Caco-2 (cell line): ENCODE measurements around the gene OR51G1. TPM values are rescaled to one million over a fixed set of nuclear protein-coding genes. Genes with fewer than 3 reads are reported as not detected.

Source experiments
- BruUV-seq: library from RNA; stranded (reverse); fragments of 400-500 nt; replicated peaks from 2 replicates; lab custom pipeline; 2021; lab: Mats Ljungman, UMichigan
- CTCF ChIA-PET: fragments of 300-600 bp; sonication (Branson Sonifier 250); formaldehyde crosslinking; loops from one replicate; lab custom pipeline; 2022; ENCODE audit warnings: antibody characterized with exemption; lab: Charles Lee
- POLR2A ChIA-PET: fragments of 300-600 bp; sonication (Branson Sonifier 250); formaldehyde crosslinking; loops from one replicate; lab custom pipeline; 2022; ENCODE audit warnings: antibody characterized with exemption; lab: Charles Lee
- DNase-seq, 2 experiments: peaks; one replicate each; pipeline versions ENCODE4 v3.0.0 to v3.0.0-alpha.2; 2020 to 2022
- H3K27me3 ChIP-seq: replicated peaks from 2 replicates; pipeline ENCODE4 v1.6.0; 2011; ENCODE audit warnings: low read length; ENCODE audit not compliant: control insufficient read depth, insufficient read depth
- H3K36me3 ChIP-seq: 2 replicates; pipeline ENCODE4 v1.5.1; 2011; ENCODE audit warnings: low read length; ENCODE audit not compliant: control insufficient read depth, insufficient read depth
- H3K4me1 ChIP-seq: fragments of 250-450 bp; sonication (Bioruptor Pico); 2 replicates; pipeline ENCODE4 v1.5.1; 2020; ENCODE audit warnings: mild to moderate bottlenecking
- H3K4me3 ChIP-seq: 2 replicates; pipeline ENCODE4 v1.5.1; 2011; ENCODE audit warnings: low read depth, mild to moderate bottlenecking, control low read depth, low read length
- H3K9me3 ChIP-seq: fragments of 250-450 bp; sonication (Bioruptor Pico); 2 replicates; pipeline ENCODE4 v1.5.1; 2020; ENCODE audit warnings: mild to moderate bottlenecking, moderate library complexity
- H3K27ac Mint-ChIP-seq: one replicate; pipeline ENCODE4 v1.8.0; 2022; ENCODE audit warnings: mixed read lengths; ENCODE audit not compliant: unreplicated experiment
- H3K27me3 Mint-ChIP-seq: one replicate; pipeline ENCODE4 v1.8.0; 2022; ENCODE audit warnings: mixed read lengths; ENCODE audit not compliant: insufficient read depth, unreplicated experiment
- H3K36me3 Mint-ChIP-seq: one replicate; pipeline ENCODE4 v1.8.0; 2022; ENCODE audit warnings: mild to moderate bottlenecking, mixed read lengths; ENCODE audit not compliant: insufficient read depth, unreplicated experiment
- H3K4me1 Mint-ChIP-seq: one replicate; pipeline ENCODE4 v1.8.0; 2022; ENCODE audit warnings: low read depth, mixed read lengths; ENCODE audit not compliant: unreplicated experiment
- H3K4me3 Mint-ChIP-seq: one replicate; pipeline ENCODE4 v1.8.0; 2022; ENCODE audit warnings: mild to moderate bottlenecking, moderate library complexity, mixed read lengths; ENCODE audit not compliant: unreplicated experiment
- H3K9me3 Mint-ChIP-seq: one replicate; pipeline ENCODE4 v1.8.0; 2022; ENCODE audit warnings: mixed read lengths; ENCODE audit not compliant: unreplicated experiment
- intact Hi-C: fragments of 100-400 bp; cut with micrococcal nuclease; formaldehyde crosslinking; loops from one replicate; pipeline ENCODE4 v1.10.0; 2022; ENCODE audit not compliant: unreplicated experiment
- total RNA-seq: library from RNA; stranded (reverse); gene quantifications from 2 replicates; pipeline ENCODE4 v1.2.3, GENCODE V29; 2022
- TF ChIP-seq, protein P1 (sequence below), 2 experiments: fragments of 200-600 bp in 1 of 2; IDR thresholded peaks; 1 replicate in 1 of 2; 2 replicates in 1 of 2; pipeline versions ENCODE4 v1.5.1 to v1.8.0; 2011 to 2022; ENCODE audit warnings: antibody characterized with exemption in 1 of 2, control low read depth in 1 of 2, inconsistent platforms in 1 of 2, low read depth in 1 of 2, low read length in 1 of 2, mild to moderate bottlenecking in 1 of 2, moderate library complexity in 1 of 2; ENCODE audit not compliant: insufficient read depth in 1 of 2, severe bottlenecking in 1 of 2, unreplicated experiment in 1 of 2

Gene OR51G1
- total RNA-seq, 1 experiment from 2014 or later: not detected

DNA sequence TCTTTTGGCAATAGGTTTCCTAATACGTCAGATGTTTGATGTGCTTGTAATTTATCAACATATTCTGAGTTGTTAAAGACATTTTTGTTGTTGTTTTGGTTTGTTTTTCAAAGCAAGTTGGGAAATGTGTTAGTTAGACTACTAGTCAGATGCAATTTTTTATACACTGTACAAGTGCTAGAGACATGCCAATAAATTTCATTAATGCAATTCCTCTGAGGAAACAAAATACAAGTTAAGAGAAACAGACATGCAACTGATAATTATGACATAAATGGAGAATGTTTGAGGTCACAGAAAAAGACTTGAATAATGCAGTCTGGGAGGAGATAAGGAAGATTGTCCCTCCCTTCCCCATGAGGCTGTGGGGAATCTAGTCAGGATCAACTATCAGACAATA lies 36.5 kb downstream of the OR51G1 start:
- Mint-ChIP-seq H3K27ac (no peak overlapping the region), H3K4me1 (no peaks in the 10 kb centered on the region), H3K27me3 (no peaks in the 10 kb centered on the region), H3K4me3 (no peak overlapping the region), H3K9me3 (no peaks in the 10 kb centered on the region), H3K36me3 (no peaks in the 10 kb centered on the region)
- no peak for DNase-seq
- ChIA-PET POLR2A (no interaction called here), CTCF (no interaction called here)
- intact Hi-C loops: no loop called here
- Histone ChIP-seq H3K9me3 (no peaks in the 10 kb centered on the region), H3K27me3 (no peaks in the 10 kb centered on the region; the same call in 1 of the 2 replicates), H3K4me3 (no peak overlapping the region), H3K36me3 (no peaks in the 10 kb centered on the region), H3K4me1 (no peaks in the 10 kb centered on the region)
- BruUV-seq: no TSS peak
- TF ChIP-seq, protein P1, sequence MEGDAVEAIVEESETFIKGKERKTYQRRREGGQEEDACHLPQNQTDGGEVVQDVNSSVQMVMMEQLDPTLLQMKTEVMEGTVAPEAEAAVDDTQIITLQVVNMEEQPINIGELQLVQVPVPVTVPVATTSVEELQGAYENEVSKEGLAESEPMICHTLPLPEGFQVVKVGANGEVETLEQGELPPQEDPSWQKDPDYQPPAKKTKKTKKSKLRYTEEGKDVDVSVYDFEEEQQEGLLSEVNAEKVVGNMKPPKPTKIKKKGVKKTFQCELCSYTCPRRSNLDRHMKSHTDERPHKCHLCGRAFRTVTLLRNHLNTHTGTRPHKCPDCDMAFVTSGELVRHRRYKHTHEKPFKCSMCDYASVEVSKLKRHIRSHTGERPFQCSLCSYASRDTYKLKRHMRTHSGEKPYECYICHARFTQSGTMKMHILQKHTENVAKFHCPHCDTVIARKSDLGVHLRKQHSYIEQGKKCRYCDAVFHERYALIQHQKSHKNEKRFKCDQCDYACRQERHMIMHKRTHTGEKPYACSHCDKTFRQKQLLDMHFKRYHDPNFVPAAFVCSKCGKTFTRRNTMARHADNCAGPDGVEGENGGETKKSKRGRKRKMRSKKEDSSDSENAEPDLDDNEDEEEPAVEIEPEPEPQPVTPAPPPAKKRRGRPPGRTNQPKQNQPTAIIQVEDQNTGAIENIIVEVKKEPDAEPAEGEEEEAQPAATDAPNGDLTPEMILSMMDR (IDR thresholded peaks at IDR 0.05; ENCODE audit: insufficient read depth in 1 of 2, low read depth in 1 of 2, low read length in 1 of 2, severe bottlenecking in 1 of 2, unreplicated experiment in 1 of 2): no peak

DNA sequence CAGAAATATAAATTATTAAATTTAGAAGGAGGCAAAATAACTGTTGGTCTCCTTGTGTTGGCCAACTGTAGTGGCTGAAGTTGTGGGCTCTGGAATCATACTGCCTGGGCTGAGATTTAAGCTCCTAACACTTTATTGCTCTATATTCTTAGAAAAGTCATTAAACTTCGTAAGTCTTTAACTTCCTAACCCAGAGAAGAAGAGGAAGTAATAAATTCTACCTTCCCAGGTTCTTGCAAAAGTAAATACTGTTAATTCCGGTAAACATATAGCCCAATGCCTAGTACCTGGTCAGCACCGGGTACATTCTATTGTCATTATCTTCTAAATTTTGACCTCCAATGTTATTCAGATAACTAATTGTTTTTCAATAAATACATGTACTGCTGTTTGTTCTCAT lies 38.0 kb downstream of the OR51G1 start:
- no peaks in the 10 kb centered on the region; the same call in 1 of the 2 replicates for H3K27me3 ChIP-seq
- H3K36me3 ChIP-seq: no peaks in the 10 kb centered on the region
- no peak overlapping the region for H3K4me3 ChIP-seq
- Mint-ChIP-seq H3K27me3 (peaks cover under 1% of the 10 kb centered on the region), H3K9me3 (no peaks in the 10 kb centered on the region), H3K27ac (no peak overlapping the region), H3K4me1 (no peaks in the 10 kb centered on the region), H3K36me3 (no peaks in the 10 kb centered on the region), H3K4me3 (no peak overlapping the region)
- H3K9me3 ChIP-seq: no peaks in the 10 kb centered on the region
- no peaks in the 10 kb centered on the region for H3K4me1 ChIP-seq
- TF ChIP-seq, protein P1 (IDR thresholded peaks at IDR 0.05; ENCODE audit: insufficient read depth in 1 of 2, low read depth in 1 of 2, low read length in 1 of 2, severe bottlenecking in 1 of 2, unreplicated experiment in 1 of 2): no peak
- ChIA-PET POLR2A (no interaction called here), CTCF (no interaction called here)
- BruUV-seq: no TSS peak
- no peak for DNase-seq
- intact Hi-C loops: no loop called here

DNA sequence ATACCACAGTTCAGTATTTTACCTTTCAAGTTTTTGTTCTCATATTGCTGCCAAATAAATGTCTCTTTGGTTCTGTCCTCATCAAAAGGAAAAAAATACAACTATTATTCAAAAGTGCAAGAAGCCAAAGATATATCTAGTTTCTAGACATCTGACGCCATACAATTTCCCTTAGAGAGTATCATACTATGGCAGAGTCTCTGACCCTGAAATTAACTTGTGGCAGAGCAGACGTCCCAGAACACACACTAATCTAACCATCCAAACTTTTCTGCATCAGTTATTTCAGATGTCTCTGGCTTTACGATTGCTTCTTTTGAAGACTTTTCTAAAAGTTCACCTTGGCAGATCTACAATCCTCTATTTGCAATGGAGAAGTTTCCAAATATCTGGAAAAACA lies 39.8 kb downstream of the OR51G1 start:
- Histone ChIP-seq H3K4me3 (no peak overlapping the region), H3K36me3 (no peaks in the 10 kb centered on the region), H3K9me3 (no peaks in the 10 kb centered on the region), H3K27me3 (no peaks in the 10 kb centered on the region; the same call in 1 of the 2 replicates), H3K4me1 (no peaks in the 10 kb centered on the region)
- CTCF ChIA-PET: no interaction called here
- no peaks in the 10 kb centered on the region for H3K9me3 Mint-ChIP-seq
- TF ChIP-seq, protein P1 (IDR thresholded peaks at IDR 0.05; ENCODE audit: insufficient read depth in 1 of 2, low read depth in 1 of 2, low read length in 1 of 2, severe bottlenecking in 1 of 2, unreplicated experiment in 1 of 2): no peak
- no TSS peak for BruUV-seq
- H3K4me1 Mint-ChIP-seq: no peaks in the 10 kb centered on the region
- H3K27ac Mint-ChIP-seq: no peak overlapping the region
- POLR2A ChIA-PET: no interaction called here
- no peak overlapping the region for H3K4me3 Mint-ChIP-seq
- no peaks in the 10 kb centered on the region for H3K36me3 Mint-ChIP-seq
- DNase-seq: no peak
- peaks cover 8% of the 10 kb centered on the region for H3K27me3 Mint-ChIP-seq
- intact Hi-C loops: no loop called here
